Right atrium auricular region (tissue), 2 donors: ENCODE results near the gene CPLX3. TPM values are rescaled to one million over a fixed set of nuclear protein-coding genes. Genes with fewer than 3 reads are reported as not detected.

Experiments
- DNase-seq: peaks from one replicate; pipeline ENCODE4 v3.0.0-alpha.2; 2019; ENCODE audit warnings: low spot score
- H3K27ac ChIP-seq, 2 donors: fragments of 200-600 bp; sonication (generic); 1 replicate in 1 of 2; 2 replicates in 1 of 2; pipeline ENCODE4 v1.5.1; 2016 to 2019
- H3K27me3 ChIP-seq, 2 donors: fragments of 200-600 bp; sonication (generic); one replicate each; pipeline versions ENCODE4 v1.5.1 to v1.6.0; 2017 to 2019
- H3K36me3 ChIP-seq: fragments of 200-600 bp; sonication (generic); one replicate; pipeline ENCODE4 v1.5.1; 2016
- H3K4me1 ChIP-seq, 2 donors: fragments of 200-600 bp; sonication (generic); one replicate each; pipeline versions ENCODE4 v1.5.1 to v1.6.0; 2017 to 2019
- H3K4me3 ChIP-seq, 2 donors: fragments of 200-600 bp; sonication (generic); 1 replicate in 1 of 2; 2 replicates in 1 of 2; pipeline ENCODE4 v1.5.1; 2017 to 2019; ENCODE audit warnings: mild to moderate bottlenecking in 1 of 2, moderate library complexity in 1 of 2
- H3K9me3 ChIP-seq, 2 donors: fragments of 200-600 bp; sonication (generic); one replicate each; pipeline ENCODE4 v1.5.1; 2019
- CTCF ChIP-seq, 2 donors: fragments of 200-600 bp; sonication (generic); IDR thresholded peaks; one replicate each; pipeline ENCODE4 v1.5.1; 2019; ENCODE audit warnings: antibody characterized with exemption in 2 of 2
- total RNA-seq, 2 donors: library from RNA; depleted of rRNA; stranded (reverse); fragments of >200 nt; gene quantifications; one replicate each; pipeline ENCODE4 v1.1.0, GENCODE V29; 2016

Gene CPLX3
- total RNA-seq, 2 donors from 2014 or later, result 1.1 to 10.8 TPM

- Histone ChIP-seq H3K4me3 (peak overlapping the region in 1 of 2 donors; percentile 80), H3K36me3 (no peaks in the 10 kb centered on the region), H3K27ac (peak overlapping the region in 1 of 2 donors; percentile 72), H3K27me3 (no peaks in the 10 kb centered on the region), H3K4me1 (peaks cover 0 to 75% of the 10 kb centered on the region in 2 donors), H3K9me3 (no peaks in the 10 kb centered on the region)
- no peak for TF ChIP-seq CTCF (IDR thresholded peaks at IDR 0.05)
- no peak for DNase-seq
These were observed 45.6 kb upstream of the CPLX3 start for GRCh38 chr15:74780523-74781430.

GRCh38 chr15:74781431-74782258 is 44.8 kb upstream of the CPLX3 start, which contains the start of gene CSK:
Gene CSK, plus strand, starts transcription at chr15:74782080. Its CDS starts 16,218 bp downstream, at chr15:74798298.
- Histone ChIP-seq H3K27ac (peak within 1 kb of the TSS; percentile 91 to 92), H3K27me3 (no peaks in the 10 kb centered on the region), H3K4me3 (peak within 1 kb of the TSS; percentile 69 to 80), H3K4me1 (peaks cover 0 to 77% of the 10 kb centered on the region in 2 donors), H3K9me3 (no peaks in the 10 kb centered on the region), H3K36me3 (no peaks in the 10 kb centered on the region)
- peak; percentile 57 to 64 for TF ChIP-seq CTCF (IDR thresholded peaks at IDR 0.05)
- no peak for DNase-seq

GRCh38 chr15:74782259-74783071 is 44.0 kb upstream of the CPLX3 start:
- no peaks in the 10 kb centered on the region for H3K9me3 ChIP-seq
- no peaks in the 10 kb centered on the region for H3K27me3 ChIP-seq
- no peaks in the 10 kb centered on the region for H3K36me3 ChIP-seq
- no peak for DNase-seq
- no peak for TF ChIP-seq CTCF (IDR thresholded peaks at IDR 0.05)
- peaks cover 0 to 77% of the 10 kb centered on the region in 2 donors for H3K4me1 ChIP-seq
- peak overlapping the region; percentile 69 to 80 for H3K4me3 ChIP-seq
- peak overlapping the region; percentile 91 to 92 for H3K27ac ChIP-seq

- peak overlapping the region; percentile 69 to 80 for H3K4me3 ChIP-seq
- no peaks in the 10 kb centered on the region for H3K27me3 ChIP-seq
- no peaks in the 10 kb centered on the region for H3K9me3 ChIP-seq
- TF ChIP-seq CTCF (IDR thresholded peaks at IDR 0.05), result no peak
- H3K4me1 ChIP-seq, result peaks cover 0 to 77% of the 10 kb centered on the region in 2 donors
- no peaks in the 10 kb centered on the region for H3K36me3 ChIP-seq
- DNase-seq, result no peak
- H3K27ac ChIP-seq, result peak overlapping the region; percentile 91 to 92
These were observed 43.2 kb upstream of the CPLX3 start for GRCh38 chr15:74783072-74783807.

GRCh38 chr15:74783808-74784175 is 42.6 kb upstream of the CPLX3 start:
- DNase-seq, result no peak

More at GRCh38 chr15:74783808-74784175, 42.6 kb upstream of the CPLX3 start:
- H3K27me3 ChIP-seq, result no peaks in the 10 kb centered on the region
- H3K36me3 ChIP-seq, result no peaks in the 10 kb centered on the region
- peak overlapping the region; percentile 91 to 92 for H3K27ac ChIP-seq
- no peaks in the 10 kb centered on the region for H3K9me3 ChIP-seq
- TF ChIP-seq CTCF (IDR thresholded peaks at IDR 0.05), result no peak
- peak overlapping the region; percentile 69 to 80 for H3K4me3 ChIP-seq
- peaks cover 0 to 83% of the 10 kb centered on the region in 2 donors for H3K4me1 ChIP-seq
